AG09309 (cell line): ENCODE measurements around the gene CDK17.
"Not testable (repeated sequence)": the region's sequence is repeated elsewhere in the genome, so short reads cannot be mapped to it uniquely, and the experiment has no call there.

ENCODE experiments used
- DNase-seq: peaks from one replicate; pipeline ENCODE4 v3.0.0-alpha.2; 2010; ENCODE audit warnings: low read depth
- H3K4me3 ChIP-seq: 2 replicates; pipeline ENCODE4 v1.5.1; 2011; ENCODE audit warnings: mild to moderate bottlenecking, low read depth, low read length, moderate library complexity; ENCODE audit not compliant: control insufficient read depth
- CTCF ChIP-seq: IDR thresholded peaks from 2 replicates; pipeline ENCODE4 v1.5.1; 2011; ENCODE audit warnings: mild to moderate bottlenecking, low read depth, low read length, inconsistent platforms; ENCODE audit not compliant: insufficient read depth, control insufficient read depth; ENCODE audit errors: missing control alignments

The CDK17 gene

GRCh38 chr12:96383371-96383770 is 16.9 kb downstream of the CDK17 start:
- no peak for DNase-seq
- no peak for TF ChIP-seq CTCF
- H3K4me3 ChIP-seq, result no peak overlapping the region

- not testable (repeated sequence) for H3K4me3 ChIP-seq, DNase-seq
Observed at GRCh38 chr12:96379743-96380142, 20.5 kb downstream of the CDK17 start.

- no peak overlapping the region for H3K4me3 ChIP-seq
- TF ChIP-seq CTCF, result no peak
- no peak for DNase-seq
Observed at GRCh38 chr12:96378319-96378718, 21.9 kb downstream of the CDK17 start.

- DNase-seq, result no peak
- H3K4me3 ChIP-seq, result no peak overlapping the region
- TF ChIP-seq CTCF, result no peak
Observed at GRCh38 chr12:96376865-96377264, 23.4 kb downstream of the CDK17 start.

- no peak overlapping the region for H3K4me3 ChIP-seq
- no peak for DNase-seq
- no peak for TF ChIP-seq CTCF
Observed at GRCh38 chr12:96375841-96376604, 24.2 kb downstream of the CDK17 start.

GRCh38 chr12:96375170-96375569 is 25.1 kb downstream of the CDK17 start:
- H3K4me3 ChIP-seq, result no peak overlapping the region
- no peak for TF ChIP-seq CTCF
- DNase-seq, result no peak

GRCh38 chr12:96371790-96372699 is 28.2 kb downstream of the CDK17 start:
- TF ChIP-seq CTCF, result no peak
- no peak for DNase-seq
- no peak overlapping the region for H3K4me3 ChIP-seq
